GM19372 (cell line): ENCODE data around the gene NOS3.

Experiments used
- ATAC-seq: cut with Tn5 transposase; IDR thresholded peaks from one replicate; pipeline ENCODE4 v1.9.1; 2021; ENCODE audit warnings: mild to moderate bottlenecking, low read depth, moderate library complexity; ENCODE audit not compliant: unreplicated experiment

The NOS3 gene

GRCh38 chr7:150963707-150964559 is 26.9 kb upstream of the NOS3 start:
- ATAC-seq: no peak

GRCh38 chr7:150964593-150965111 is 26.2 kb upstream of the NOS3 start:
- ATAC-seq: no peak

- no peak for ATAC-seq
Measured at GRCh38 chr7:150965273-150965830, 25.5 kb upstream of the NOS3 start.

- no peak for ATAC-seq
Measured at GRCh38 chr7:150966002-150966401, 24.8 kb upstream of the NOS3 start.

- ATAC-seq: no peak
Measured at GRCh38 chr7:150967349-150967748, 23.5 kb upstream of the NOS3 start.

- no peak for ATAC-seq
Measured at GRCh38 chr7:150968056-150968733, 22.6 kb upstream of the NOS3 start.

- no peak for ATAC-seq
Measured at GRCh38 chr7:150968734-150969372, 22.0 kb upstream of the NOS3 start.

GRCh38 chr7:150969475-150969874 is 21.3 kb upstream of the NOS3 start:
- no peak for ATAC-seq

- ATAC-seq: no peak
Measured at GRCh38 chr7:150970424-150970823, 20.4 kb upstream of the NOS3 start.

GRCh38 chr7:150971242-150972022 is 19.4 kb upstream of the NOS3 start:
- ATAC-seq: no peak

GRCh38 chr7:150972023-150972468 is 18.8 kb upstream of the NOS3 start:
- ATAC-seq: no peak

GRCh38 chr7:150972741-150973140 is 18.1 kb upstream of the NOS3 start:
- ATAC-seq: no peak

- peak; percentile 1 for ATAC-seq
Measured at GRCh38 chr7:150973571-150974451, 17.0 kb upstream of the NOS3 start.

- peak; percentile 63 for ATAC-seq
Measured at GRCh38 chr7:150974468-150975391, 16.1 kb upstream of the NOS3 start.

- ATAC-seq: no peak
Measured at GRCh38 chr7:150975536-150976319, 15.1 kb upstream of the NOS3 start.

- ATAC-seq: no peak
Measured at GRCh38 chr7:150976529-150977381, 14.1 kb upstream of the NOS3 start.
